NCI-H526 (cell line): Measurements from ENCODE around the gene TSBP1.
A peak's percentile ranks its signal among the peaks of the same experiment; 100 is the strongest.

ENCODE experiments used
- DNase-seq, 2 experiments: peaks; one replicate each; lab custom pipeline; 2025; lab: John Stamatoyannopoulos, UW

The TSBP1 gene

GRCh38 chr6:32371803-32372202, at the start of gene TSBP1:
Gene TSBP1 (minus strand): TSS chr6:32371903. CDS start chr6:32371706, 197 bp downstream.
- no peak for DNase-seq

DNA sequence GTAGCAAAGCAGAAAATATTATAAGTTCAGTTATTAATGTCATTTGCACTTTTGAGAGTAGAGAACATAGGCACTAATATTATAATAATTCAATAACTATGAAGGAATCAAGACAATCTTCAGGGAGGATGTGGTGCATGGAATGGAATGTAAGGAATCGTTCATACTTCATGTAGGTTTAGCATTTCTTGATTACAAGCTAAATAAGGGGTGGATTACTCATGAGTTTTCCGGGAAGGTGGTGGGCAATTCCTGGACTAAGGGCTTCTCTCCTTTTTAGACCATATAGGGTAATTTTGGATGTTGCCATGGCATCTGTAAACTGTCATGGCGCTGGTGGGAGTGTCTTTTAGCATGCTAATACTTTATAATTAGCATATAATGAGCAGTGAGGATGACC, 44.3 kb upstream of the TSBP1 start:
- DNase-seq = no peak

DNA sequence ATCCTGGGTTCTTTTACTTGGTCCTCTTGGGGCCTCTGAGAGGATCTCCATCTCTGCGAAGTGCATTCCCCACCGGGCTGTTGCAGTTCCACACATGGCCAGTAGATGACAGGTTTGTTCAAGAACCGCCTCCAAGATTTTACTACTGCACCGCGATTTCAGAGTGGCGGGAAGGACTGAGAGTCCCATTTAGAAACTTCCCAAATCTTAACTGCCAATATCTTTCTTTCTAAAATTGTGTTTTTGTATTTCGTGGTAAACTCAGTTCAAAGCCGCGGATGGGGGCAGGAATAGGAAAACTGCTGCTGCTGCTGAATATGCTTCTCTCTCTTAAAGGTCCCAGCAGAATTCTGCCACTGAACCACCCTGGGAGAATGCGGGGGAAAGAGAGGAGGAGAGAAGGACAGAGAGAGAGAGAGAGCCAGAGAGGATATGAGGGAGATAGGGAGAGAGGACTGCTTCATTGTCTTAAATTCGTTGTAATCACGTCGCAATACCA, 43.9 kb upstream of the TSBP1 start:
- DNase-seq = peak; percentile 8 to 74

DNA sequence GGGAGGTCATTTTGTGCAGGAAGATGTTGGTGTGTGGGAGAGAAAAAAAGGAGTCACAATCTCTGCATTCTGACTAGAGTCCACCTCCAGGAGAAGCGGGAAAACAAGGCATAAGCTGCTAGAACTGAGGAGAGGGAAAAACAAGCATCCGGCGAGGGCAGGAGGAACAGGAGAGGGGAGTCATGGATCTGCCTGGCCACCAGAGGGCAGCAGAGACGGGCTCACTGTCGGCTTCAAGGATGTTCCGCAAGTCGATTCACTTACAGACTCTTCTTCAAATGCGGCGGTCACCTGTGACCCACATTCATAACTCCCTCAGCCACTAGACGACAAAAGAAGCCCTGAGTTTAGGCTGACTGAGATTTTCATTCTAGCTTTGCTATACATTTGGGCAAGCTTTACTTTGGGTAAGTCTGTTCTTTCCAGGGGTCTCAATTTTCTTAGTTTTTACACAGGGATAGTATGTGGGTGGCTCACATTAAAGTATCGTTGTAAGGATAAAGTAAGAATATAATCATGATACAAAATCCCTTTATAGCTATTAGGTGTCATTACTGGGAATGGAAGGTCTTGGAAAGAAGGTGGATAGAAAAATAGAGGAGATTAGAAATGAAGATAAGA, 41.8 kb upstream of the TSBP1 start:
- peak; percentile 7 to 70 for DNase-seq

DNA sequence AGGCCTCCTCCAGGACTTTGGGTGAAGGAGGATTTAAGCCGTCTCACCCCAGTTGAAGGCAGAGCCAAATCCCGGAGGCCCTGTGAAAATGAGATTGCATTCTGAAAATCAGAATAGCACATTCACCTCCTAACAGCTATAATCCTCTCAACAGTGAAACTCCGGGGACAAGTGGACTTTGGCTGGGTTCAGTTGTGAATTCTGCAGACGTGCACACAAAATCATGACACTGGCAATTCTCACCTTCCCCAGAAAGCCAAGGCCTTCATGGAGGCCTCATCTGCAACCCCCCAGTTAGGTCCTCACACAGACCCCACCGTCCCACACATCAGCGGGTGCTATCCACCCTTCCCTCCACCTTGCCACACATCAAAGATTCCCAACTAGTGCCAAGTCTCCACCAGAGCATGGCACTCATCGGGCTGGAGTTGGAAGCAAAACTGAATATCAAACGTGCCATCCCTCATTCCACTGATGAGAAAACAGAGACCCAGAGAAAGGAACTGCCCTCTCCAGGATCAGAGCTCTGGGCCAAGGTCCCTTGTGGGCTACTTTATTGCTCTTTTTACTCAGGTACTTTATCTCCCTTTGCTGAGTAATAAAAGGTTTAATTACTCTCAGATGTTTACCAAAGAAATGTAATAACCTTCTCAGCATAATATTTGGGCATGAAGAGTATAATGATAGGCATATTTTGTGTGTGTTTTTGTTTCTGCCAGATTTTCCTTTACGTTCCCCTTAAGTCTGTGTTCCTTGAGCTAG, 40.0 kb upstream of the TSBP1 start:
- DNase-seq = no peak

- no peak for DNase-seq
Measured at GRCh38 chr6:32410906-32411305, 39.2 kb upstream of the TSBP1 start.

DNA sequence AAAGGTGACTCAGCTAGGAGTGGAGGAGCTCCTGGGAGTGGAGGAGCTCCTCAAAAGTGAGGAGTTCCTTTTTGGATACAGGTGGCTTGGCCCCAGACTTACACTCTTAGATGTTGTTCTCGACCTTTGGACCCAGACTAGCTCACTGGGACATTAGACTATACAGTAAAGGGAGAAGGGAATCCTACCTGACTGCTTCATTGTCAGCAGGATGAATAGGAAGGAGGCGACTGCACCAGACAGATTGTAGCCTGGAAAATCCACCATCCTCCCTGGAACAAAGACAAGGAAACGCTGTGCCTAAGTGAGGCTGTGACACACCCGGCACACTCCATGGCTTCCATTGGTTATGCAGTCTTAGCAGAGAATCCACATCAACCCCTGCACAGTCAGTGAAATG, 35.2 kb upstream of the TSBP1 start, which contains the start of gene BTNL2:
Gene BTNL2, minus strand, starts transcription at position 325 of the 400 bp plus-strand sequence. Its CDS starts 58 bp downstream, at position 267.
- DNase-seq = no peak

GRCh38 chr6:32406197-32406596, 34.5 kb upstream of the TSBP1 start:
- no peak for DNase-seq

GRCh38 chr6:32405656-32406055, 34.0 kb upstream of the TSBP1 start:
- no peak for DNase-seq

DNA sequence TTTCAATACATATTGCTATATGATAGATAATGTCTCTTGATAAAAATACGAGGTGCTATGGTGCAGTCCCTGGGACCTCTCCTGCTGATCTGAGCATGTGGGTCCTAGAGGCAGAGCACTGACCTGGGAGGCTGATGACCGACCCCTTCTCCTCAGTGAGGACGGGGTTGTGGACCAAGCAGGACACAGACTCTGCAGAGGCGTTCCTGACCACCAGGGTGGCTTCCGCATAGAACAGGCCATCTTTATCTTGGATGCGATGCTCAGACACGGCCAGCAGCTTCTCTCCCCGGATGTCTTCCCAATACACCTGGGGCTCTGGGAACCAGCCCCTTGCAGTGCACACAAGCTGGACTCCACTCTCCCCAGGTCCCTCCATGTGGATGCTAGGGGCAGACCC, 31.1 kb upstream of the TSBP1 start:
- DNase-seq = no peak

DNA sequence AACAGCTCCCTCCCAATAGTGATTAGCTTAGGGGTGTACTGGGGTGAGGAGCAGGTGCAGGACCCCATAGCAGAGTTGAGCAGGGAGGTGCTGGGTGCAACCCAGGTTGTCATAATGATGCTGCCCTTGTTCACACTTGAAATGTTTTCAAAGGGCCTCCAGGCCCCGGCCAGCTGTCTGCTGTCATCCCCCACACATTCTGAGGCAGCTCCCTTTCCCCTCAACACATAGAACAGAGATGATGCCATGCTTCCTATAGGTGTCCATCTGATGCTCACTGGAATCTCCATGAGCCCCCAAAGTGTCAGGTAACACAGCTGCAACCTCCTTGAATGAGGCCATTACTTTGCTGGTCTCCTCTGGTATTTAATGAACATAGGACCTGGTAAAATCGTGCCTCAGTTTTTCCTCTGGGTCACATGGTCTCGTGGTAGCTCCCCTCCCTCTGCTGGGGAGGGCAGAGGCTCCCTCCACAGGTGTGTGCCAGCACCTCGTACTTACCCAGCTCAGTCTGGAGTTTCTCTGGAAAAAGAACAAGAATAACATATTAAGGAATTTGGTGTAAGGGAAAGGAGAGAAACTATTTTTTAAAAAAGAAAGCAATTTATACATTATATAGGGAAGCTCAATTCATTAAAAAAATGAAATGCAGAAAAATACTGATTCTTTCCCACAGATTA, 29.7 kb upstream of the TSBP1 start:
- DNase-seq = no peak

GRCh38 chr6:32397252-32397920, 25.7 kb upstream of the TSBP1 start:
- no peak for DNase-seq

DNA sequence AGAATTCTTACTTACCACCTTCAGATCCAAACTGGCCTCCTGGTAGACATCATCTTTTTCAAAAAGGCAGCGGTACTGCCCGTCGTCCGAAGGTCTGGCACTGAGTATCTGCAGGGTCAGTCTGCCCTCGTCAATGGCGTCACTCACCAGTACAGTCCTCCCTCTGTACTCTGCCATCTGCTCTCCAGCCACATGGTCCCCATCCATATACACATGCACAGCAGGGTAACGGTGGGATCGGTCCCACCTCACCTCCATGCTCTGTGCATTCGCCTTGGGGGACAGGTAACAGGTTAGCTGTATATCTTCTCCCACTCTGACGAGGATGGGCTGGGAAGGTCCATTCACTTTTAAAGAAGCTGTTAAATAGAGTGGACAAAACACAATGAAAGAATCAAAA, 24.3 kb upstream of the TSBP1 start:
- no peak for DNase-seq

GRCh38 chr6:32393665-32394420, 22.1 kb upstream of the TSBP1 start:
- DNase-seq = no peak

DNA sequence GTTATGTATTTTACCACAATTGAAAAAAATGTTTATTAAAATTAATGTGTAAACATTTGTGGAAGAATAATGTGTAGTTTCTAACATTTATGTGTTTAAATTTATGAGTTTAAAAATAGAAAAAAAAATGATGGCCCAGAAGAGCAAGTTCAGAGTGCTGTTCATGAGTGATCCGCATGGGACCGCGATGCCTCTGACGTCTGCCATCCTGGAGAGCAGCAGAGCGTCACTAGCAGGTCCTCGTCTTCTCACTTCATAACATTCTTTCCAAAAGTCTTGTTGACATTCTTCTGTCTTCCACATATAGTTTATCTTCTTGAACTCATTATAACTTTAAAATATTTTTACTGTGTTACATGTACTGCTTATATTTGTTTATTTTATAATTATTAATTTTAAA, 19.8 kb upstream of the TSBP1 start:
- DNase-seq = no peak

GRCh38 chr6:32387589-32388340, 16.1 kb upstream of the TSBP1 start:
- DNase-seq = no peak

- DNase-seq = no peak
Measured at GRCh38 chr6:32386040-32386439, 14.3 kb upstream of the TSBP1 start.

- no peak for DNase-seq
Measured at GRCh38 chr6:32382757-32383420, 11.2 kb upstream of the TSBP1 start.

DNA sequence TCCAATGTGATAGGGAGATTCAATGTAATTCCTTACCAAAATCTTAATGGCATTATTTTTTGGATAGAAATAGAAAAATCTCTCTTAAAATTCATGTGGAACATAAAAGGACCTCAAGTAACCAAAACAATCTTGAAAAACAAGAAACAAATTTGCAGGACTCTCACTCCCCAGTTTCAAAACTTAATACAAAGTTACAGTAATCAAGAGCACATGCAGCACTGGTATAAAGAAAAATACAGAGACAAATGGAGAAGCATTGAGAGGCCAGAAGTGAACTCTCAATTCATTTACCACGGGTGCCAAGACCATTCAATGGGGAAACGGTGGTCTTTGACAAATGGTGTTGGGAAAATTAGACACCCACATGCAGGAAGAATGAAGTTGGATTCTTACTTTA, 7.8 kb upstream of the TSBP1 start:
- DNase-seq = no peak
